HUES64 (cell line): ENCODE results near the gene RBBP5.

Source experiments
- H3K27ac ChIP-seq: 2 replicates; pipeline ENCODE4 v1.7.0; 2013; ENCODE audit warnings: low read depth, low read length, inconsistent platforms
- H3K27me3 ChIP-seq: 2 replicates; pipeline ENCODE4 v1.6.1; 2013; ENCODE audit warnings: mild to moderate bottlenecking, low read length; ENCODE audit not compliant: insufficient read depth
- H3K36me3 ChIP-seq: 2 replicates; pipeline ENCODE4 v1.6.1; 2013; ENCODE audit warnings: mild to moderate bottlenecking, low read length; ENCODE audit not compliant: insufficient read depth
- H3K4me1 ChIP-seq: 2 replicates; pipeline ENCODE4 v1.6.1; 2013; ENCODE audit warnings: mild to moderate bottlenecking, low read length, moderate library complexity; ENCODE audit not compliant: insufficient read depth
- H3K4me3 ChIP-seq: 2 replicates; pipeline ENCODE4 v1.5.1; 2013; ENCODE audit warnings: mild to moderate bottlenecking, low read length, moderate library complexity
- H3K9ac ChIP-seq: 2 replicates; pipeline ENCODE4 v1.6.1; 2013; ENCODE audit warnings: mild to moderate bottlenecking, low read depth, low read length
- H3K9me3 ChIP-seq: 2 replicates; pipeline ENCODE4 v1.6.1; 2013; ENCODE audit warnings: low read depth, low read length; ENCODE audit not compliant: insufficient read depth
- WGBS: fragments of 150-250, 120-280 bp; methylation state at CpG from one replicate; pipeline ENCODE4 v1.1.7; 2013; ENCODE audit warnings: missing lambda C conversion rate; 5-methylcytosine and 5-hydroxymethylcytosine counted together

Gene RBBP5

DNA sequence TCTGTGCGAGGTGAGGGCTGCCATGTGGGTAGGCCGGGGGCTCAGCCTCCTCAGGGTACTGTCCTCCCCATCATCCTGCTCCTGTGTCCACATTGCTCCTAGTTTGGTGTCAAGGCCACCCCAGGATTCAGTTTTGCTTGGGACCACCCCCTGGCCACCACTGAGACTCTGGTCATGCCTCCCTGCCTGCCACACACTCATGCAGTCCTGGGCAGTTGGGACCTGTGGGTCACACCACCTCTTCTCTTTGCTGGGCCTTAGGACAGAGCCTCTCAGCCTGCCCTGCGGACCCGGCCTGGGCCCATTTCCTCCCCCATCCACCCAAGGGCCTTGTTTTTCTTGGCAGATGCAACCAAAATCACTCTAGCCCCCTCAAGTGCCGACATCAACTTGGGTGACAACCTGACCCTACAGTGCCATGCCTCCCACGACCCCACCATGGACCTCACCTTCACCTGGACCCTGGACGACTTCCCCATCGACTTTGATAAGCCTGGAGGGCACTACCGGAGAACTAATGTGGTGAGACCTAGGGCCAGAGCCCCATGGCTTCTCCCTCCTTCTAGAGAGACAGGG lies 56.9 kb downstream of the RBBP5 start:
- Histone ChIP-seq H3K4me1 (peaks cover 3% of the 10 kb centered on the region; the same call in 1 of the 2 replicates), H3K9me3 (no peaks in the 10 kb centered on the region), H3K4me3 (no peak overlapping the region), H3K27me3 (no peaks in the 10 kb centered on the region), H3K9ac (no peak overlapping the region), H3K36me3 (no peaks in the 10 kb centered on the region), H3K27ac (no peak overlapping the region)
- 93% methylated on average over 9 of the region's 9 CpGs for WGBS

DNA sequence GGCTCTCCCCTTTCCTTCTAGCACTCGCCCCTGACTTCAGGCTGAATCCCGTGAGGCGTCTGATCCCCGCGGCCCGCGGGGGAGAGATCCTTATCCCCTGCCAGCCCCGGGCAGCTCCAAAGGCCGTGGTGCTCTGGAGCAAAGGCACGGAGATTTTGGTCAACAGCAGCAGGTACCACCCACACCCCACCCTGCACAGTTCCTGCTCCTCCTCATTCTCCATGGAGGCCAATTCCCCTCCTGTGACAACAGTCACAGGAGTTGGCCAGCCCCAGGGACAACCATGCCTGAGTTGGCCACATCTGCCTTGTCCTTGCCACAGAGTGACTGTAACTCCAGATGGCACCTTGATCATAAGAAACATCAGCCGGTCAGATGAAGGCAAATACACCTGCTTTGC lies 57.5 kb downstream of the RBBP5 start:
- H3K4me3 ChIP-seq: no peak overlapping the region
- H3K27me3 ChIP-seq: no peaks in the 10 kb centered on the region
- H3K36me3 ChIP-seq: no peaks in the 10 kb centered on the region
- peaks cover 3% of the 10 kb centered on the region; the same call in 1 of the 2 replicates for H3K4me1 ChIP-seq
- H3K27ac ChIP-seq: no peak overlapping the region
- no peaks in the 10 kb centered on the region for H3K9me3 ChIP-seq
- H3K9ac ChIP-seq: no peak overlapping the region
- 89% methylated on average over 11 of the region's 11 CpGs for WGBS

DNA sequence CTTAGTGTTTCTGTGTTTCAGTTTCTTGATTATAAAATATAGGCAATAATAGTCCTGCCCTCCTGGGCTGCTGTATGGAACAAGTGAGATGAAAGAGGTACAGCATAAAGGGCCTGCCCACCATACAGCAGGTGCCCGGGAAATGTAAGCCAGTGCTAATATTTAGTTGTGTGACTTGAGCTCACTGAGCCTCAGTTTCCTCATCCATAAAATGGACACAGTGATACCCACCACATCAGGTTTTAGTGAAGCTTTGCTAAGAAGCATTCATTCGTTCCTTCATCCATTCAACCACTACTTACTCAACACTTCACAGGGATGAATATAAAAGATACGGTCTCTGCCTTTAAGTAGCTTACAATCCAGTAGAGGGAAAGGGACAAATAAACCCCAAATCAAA lies 58.9 kb downstream of the RBBP5 start:
- Histone ChIP-seq H3K9ac (no peak overlapping the region), H3K9me3 (no peaks in the 10 kb centered on the region), H3K4me1 (peaks cover 3% of the 10 kb centered on the region; the same call in 1 of the 2 replicates), H3K36me3 (no peaks in the 10 kb centered on the region), H3K27me3 (no peaks in the 10 kb centered on the region), H3K27ac (no peak overlapping the region), H3K4me3 (no peak overlapping the region)
- 82% methylated on average over 3 of the region's 3 CpGs for WGBS

DNA sequence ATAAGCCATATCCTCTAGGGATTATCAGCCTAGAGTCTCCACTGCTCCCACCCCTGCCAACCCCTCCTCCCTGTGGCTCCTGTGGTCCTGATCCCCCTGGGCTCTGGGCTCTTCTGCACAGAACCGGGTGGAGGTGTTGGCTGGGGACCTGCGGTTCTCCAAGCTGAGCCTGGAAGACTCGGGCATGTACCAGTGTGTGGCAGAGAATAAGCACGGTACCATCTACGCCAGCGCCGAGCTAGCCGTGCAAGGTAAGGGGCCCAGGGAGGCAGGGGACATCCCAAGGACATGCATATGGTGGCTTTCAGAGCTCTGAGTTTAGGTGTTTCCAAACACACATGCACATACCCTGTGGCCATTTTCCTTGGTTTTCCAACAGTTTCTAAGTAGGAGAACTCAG lies 59.5 kb downstream of the RBBP5 start:
- 93% methylated on average over 8 of the region's 8 CpGs for WGBS
- H3K36me3 ChIP-seq: no peaks in the 10 kb centered on the region
- no peaks in the 10 kb centered on the region for H3K9me3 ChIP-seq
- H3K27ac ChIP-seq: no peak overlapping the region
- H3K9ac ChIP-seq: no peak overlapping the region
- H3K4me3 ChIP-seq: no peak overlapping the region
- peaks cover 3% of the 10 kb centered on the region; the same call in 1 of the 2 replicates for H3K4me1 ChIP-seq
- H3K27me3 ChIP-seq: no peaks in the 10 kb centered on the region

DNA sequence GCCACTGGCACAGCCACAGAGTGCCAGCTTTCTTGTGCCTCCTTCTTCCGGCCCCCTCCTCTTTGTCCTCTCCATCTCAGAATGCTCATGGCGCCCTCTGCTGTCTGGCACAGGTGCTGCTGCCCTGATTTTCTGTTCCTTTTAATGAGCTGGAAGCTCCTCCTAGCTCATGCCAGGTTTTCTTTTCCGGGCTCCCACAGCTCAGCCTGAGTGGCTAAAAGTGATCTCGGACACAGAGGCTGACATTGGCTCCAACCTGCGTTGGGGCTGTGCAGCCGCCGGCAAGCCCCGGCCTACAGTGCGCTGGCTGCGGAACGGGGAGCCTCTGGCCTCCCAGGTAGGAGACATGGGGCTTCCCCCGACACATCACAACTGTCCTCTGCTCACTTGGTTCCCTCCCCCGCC lies 60.1 kb downstream of the RBBP5 start:
- WGBS: 42% methylated on average over 13 of the region's 13 CpGs
- no peaks in the 10 kb centered on the region for H3K27me3 ChIP-seq
- no peak overlapping the region for H3K9ac ChIP-seq
- no peak overlapping the region for H3K4me3 ChIP-seq
- peaks cover 3% of the 10 kb centered on the region; the same call in 1 of the 2 replicates for H3K4me1 ChIP-seq
- no peaks in the 10 kb centered on the region for H3K36me3 ChIP-seq
- H3K9me3 ChIP-seq: no peaks in the 10 kb centered on the region
- no peak overlapping the region for H3K27ac ChIP-seq

DNA sequence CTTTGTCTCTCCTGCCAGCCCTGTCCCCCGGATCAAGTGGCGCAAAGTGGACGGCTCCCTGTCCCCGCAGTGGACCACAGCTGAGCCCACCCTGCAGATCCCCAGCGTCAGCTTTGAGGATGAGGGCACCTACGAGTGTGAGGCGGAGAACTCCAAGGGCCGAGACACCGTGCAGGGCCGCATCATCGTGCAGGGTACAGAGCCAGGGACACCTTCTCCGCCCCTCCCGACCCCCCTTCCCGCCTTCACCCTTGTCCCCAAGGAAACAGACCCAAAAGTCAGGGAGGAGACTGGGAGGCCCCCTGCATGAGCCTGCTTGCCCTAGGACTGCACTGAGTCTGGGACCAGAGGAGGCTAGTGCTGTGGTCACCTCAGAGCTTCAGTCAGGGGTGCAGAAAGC lies 60.6 kb downstream of the RBBP5 start:
- 82% methylated on average over 14 of the region's 14 CpGs for WGBS
- Histone ChIP-seq H3K27ac (no peak overlapping the region), H3K4me1 (peaks cover 3% of the 10 kb centered on the region; the same call in 1 of the 2 replicates), H3K9me3 (no peaks in the 10 kb centered on the region), H3K36me3 (no peaks in the 10 kb centered on the region), H3K27me3 (no peaks in the 10 kb centered on the region), H3K4me3 (no peak overlapping the region), H3K9ac (no peak overlapping the region)

DNA sequence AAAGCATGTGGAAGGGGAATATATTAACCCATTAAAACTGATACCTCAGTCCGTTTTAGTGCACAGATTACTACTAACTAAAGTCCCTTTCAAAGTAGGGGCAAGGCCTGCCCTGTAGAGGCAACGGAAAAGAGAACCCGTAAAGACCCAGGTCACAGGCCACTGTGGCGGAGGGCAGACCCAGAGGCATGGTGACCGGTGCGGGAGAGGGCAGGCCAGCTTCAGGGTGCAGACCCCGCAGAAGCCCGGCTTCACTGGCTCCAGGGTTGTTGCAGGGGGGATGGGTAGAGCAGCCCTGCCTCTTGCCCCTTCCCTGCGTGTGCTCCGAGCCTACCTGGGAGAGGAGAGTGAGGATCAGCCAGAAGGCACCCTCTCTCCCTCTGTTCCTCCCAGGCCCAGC lies 61.0 kb downstream of the RBBP5 start:
- H3K4me1 ChIP-seq: peaks cover 3% of the 10 kb centered on the region; the same call in 1 of the 2 replicates
- 89% methylated on average over 10 of the region's 10 CpGs for WGBS
- H3K4me3 ChIP-seq: no peak overlapping the region
- H3K9me3 ChIP-seq: no peaks in the 10 kb centered on the region
- H3K9ac ChIP-seq: no peak overlapping the region
- no peaks in the 10 kb centered on the region for H3K36me3 ChIP-seq
- H3K27me3 ChIP-seq: no peaks in the 10 kb centered on the region
- no peak overlapping the region for H3K27ac ChIP-seq

DNA sequence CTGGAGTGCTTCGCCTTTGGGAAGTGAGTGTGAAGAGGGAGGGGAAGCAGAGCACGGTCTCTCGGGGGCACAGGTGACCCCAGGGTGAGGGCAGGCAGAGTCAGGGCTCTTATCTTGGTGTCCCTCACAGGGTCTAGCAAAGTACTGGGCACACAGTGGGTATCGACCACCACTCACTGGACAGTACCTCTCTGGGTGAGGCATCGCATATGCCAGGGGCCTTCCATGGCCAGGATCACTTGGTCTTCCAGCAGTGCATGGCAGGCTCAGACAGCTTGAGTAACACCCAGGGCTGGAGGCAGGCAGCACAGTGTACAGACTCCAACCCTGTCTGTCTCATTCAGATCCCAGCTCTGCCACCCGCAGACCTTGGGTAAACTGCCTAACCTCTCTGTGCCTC lies 62.1 kb downstream of the RBBP5 start:
- H3K27ac ChIP-seq: no peak overlapping the region
- no peaks in the 10 kb centered on the region for H3K9me3 ChIP-seq
- 91% methylated on average over 6 of the region's 6 CpGs for WGBS
- H3K4me3 ChIP-seq: no peak overlapping the region
- no peak overlapping the region for H3K9ac ChIP-seq
- no peaks in the 10 kb centered on the region for H3K27me3 ChIP-seq
- H3K36me3 ChIP-seq: no peaks in the 10 kb centered on the region
- H3K4me1 ChIP-seq: peaks cover 3% of the 10 kb centered on the region; the same call in 1 of the 2 replicates

DNA sequence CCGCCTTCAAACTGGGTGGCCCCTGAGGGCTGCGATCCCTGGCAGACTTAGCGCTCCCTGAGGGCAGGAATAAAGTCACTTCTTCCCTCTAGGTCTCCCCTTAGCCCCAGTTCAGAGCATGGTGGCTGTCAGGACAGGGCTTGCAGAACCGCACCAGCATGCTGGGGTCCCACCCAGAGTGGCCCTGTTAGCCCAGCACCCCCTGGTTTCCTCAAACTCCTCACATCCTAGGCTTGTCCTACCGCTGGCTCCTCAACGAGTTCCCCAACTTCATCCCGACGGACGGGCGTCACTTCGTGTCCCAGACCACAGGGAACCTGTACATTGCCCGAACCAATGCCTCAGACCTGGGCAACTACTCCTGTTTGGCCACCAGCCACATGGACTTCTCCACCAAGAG lies 62.9 kb downstream of the RBBP5 start:
- H3K27ac ChIP-seq: no peak overlapping the region
- H3K4me1 ChIP-seq: peaks cover 3% of the 10 kb centered on the region; the same call in 1 of the 2 replicates
- WGBS: 95% methylated on average over 12 of the region's 12 CpGs
- H3K4me3 ChIP-seq: no peak overlapping the region
- no peak overlapping the region for H3K9ac ChIP-seq
- no peaks in the 10 kb centered on the region for H3K36me3 ChIP-seq
- H3K9me3 ChIP-seq: no peaks in the 10 kb centered on the region
- no peaks in the 10 kb centered on the region for H3K27me3 ChIP-seq

DNA sequence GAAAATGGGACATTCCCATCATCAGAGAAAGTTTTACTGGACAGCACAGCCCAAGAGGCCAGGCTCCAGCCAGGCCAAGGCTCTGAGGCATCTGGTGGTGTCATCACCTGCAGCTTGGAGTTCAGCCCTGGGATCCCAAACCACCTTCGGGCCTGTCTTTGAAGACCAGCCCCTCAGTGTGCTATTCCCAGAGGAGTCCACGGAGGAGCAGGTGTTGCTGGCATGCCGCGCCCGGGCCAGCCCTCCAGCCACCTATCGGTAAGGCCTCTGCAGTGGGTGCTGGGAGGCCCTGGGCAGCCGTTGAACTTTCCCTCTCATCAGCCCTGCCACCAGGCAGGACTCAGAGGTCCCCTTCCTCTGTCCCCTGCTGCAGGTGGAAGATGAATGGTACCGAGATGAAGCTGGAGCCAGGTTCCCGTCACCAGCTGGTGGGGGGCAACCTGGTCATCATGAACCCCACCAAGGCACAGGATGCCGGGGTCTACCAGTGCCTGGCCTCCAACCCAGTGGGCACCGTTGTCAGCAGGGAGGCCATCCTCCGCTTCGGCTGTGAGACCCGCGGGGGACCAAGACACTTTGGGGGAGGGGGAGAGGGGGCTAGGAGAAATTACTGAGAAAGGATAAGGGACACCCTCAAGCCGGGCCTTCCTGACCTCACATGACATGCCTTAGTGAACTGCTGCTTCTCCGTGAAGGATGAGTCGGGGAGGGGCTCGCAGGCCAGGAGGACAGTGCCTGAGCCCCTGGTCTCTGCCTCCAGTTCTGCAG lies 63.8 kb downstream of the RBBP5 start:
- H3K27ac ChIP-seq: no peak overlapping the region
- H3K9ac ChIP-seq: no peak overlapping the region
- H3K4me3 ChIP-seq: no peak overlapping the region
- H3K9me3 ChIP-seq: no peaks in the 10 kb centered on the region
- H3K4me1 ChIP-seq: peaks cover 3% of the 10 kb centered on the region; the same call in 1 of the 2 replicates
- no peaks in the 10 kb centered on the region for H3K27me3 ChIP-seq
- H3K36me3 ChIP-seq: no peaks in the 10 kb centered on the region
- WGBS: 94% methylated on average over 19 of the region's 19 CpGs

DNA sequence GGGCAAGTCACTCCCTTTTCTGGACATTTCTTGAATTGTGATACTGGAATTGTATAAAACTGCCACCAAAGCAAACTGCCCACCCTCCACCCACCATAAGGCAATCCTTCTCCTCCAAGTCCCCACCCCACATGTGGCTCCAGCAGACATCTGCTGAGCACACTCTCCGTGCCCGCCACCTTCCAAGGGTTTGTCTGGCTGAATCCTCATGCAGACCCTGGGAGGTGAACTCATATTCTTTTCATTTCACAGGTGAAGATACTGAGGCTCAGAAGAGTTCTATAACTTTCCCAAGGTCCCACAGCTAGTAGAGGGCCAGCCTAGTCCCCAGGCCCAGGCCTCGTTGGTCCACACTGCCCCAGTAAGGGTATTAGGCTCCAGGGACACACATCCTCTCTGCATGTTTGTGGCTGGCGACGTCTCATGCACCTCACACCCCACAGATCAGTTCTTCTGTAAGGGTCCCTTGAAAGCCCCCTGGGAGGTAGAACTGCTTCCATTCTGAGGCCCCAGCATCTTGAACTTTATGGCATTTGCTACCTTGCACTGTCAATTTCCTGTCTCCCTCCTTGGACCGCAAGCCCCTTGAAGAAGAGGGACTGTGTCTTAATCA lies 64.7 kb downstream of the RBBP5 start:
- H3K27ac ChIP-seq: no peak overlapping the region
- H3K9me3 ChIP-seq: no peaks in the 10 kb centered on the region
- no peaks in the 10 kb centered on the region for H3K27me3 ChIP-seq
- H3K4me1 ChIP-seq: peaks cover 3% of the 10 kb centered on the region; the same call in 1 of the 2 replicates
- H3K36me3 ChIP-seq: no peaks in the 10 kb centered on the region
- no peak overlapping the region for H3K9ac ChIP-seq
- 95% methylated on average over 6 of the region's 6 CpGs for WGBS
- no peak overlapping the region for H3K4me3 ChIP-seq
